Kidney epithelial cell (primary cell): ENCODE results near the gene CXCL17. TPM values are rescaled to one million over a fixed set of nuclear protein-coding genes. Genes with fewer than 3 reads are reported as not detected.
A peak's percentile ranks its signal among the peaks of the same experiment; 100 is the strongest.

Experiments used
- DNase-seq: peaks from one replicate; pipeline ENCODE4 v3.0.0-alpha.2; 2010; ENCODE audit warnings: low read depth
- H3K27me3 ChIP-seq: 2 replicates; pipeline ENCODE4 v1.6.0; 2011; ENCODE audit warnings: low read length; ENCODE audit not compliant: control insufficient read depth, insufficient read depth
- H3K36me3 ChIP-seq: 2 replicates; pipeline ENCODE4 v1.5.1; 2011; ENCODE audit warnings: low read length; ENCODE audit not compliant: control insufficient read depth, insufficient read depth
- H3K4me3 ChIP-seq: 2 replicates; pipeline ENCODE4 v1.5.1; 2011; ENCODE audit warnings: low read depth, mild to moderate bottlenecking, control low read depth, low read length
- CTCF ChIP-seq: IDR thresholded peaks from 2 replicates; pipeline ENCODE4 v1.5.1; 2011; ENCODE audit warnings: mild to moderate bottlenecking, moderate library complexity, low read length, control low read depth, inconsistent platforms; ENCODE audit not compliant: insufficient read depth, poor library complexity, severe bottlenecking
- total RNA-seq: library from RNA; depleted of rRNA; stranded (reverse); fragments of >200 nt; gene quantifications from 2 replicates; pipeline ENCODE4 v1.2.3, GENCODE V29; 2015

Gene CXCL17
- total RNA-seq, 1 donor from 2014 or later, result not detected

- Histone ChIP-seq H3K27me3 (peaks cover 4% of the 10 kb centered on the region), H3K36me3 (no peaks in the 10 kb centered on the region), H3K4me3 (no peak overlapping the region)
- TF ChIP-seq CTCF, result no peak
- no peak for DNase-seq
Measured at GRCh38 chr19:42443944-42444398, 1.2 kb upstream of the CXCL17 start.

GRCh38 chr19:42441049-42441445 is 1.7 kb downstream of the CXCL17 start:
- Histone ChIP-seq H3K27me3 (peaks cover 4% of the 10 kb centered on the region), H3K36me3 (no peaks in the 10 kb centered on the region), H3K4me3 (no peak overlapping the region)
- no peak for TF ChIP-seq CTCF
- no peak for DNase-seq

GRCh38 chr19:42440357-42441048 is 2.2 kb downstream of the CXCL17 start:
- Histone ChIP-seq H3K4me3 (no peak overlapping the region), H3K27me3 (peaks cover 4% of the 10 kb centered on the region), H3K36me3 (no peaks in the 10 kb centered on the region)
- DNase-seq, result no peak
- peak; percentile 93 for TF ChIP-seq CTCF

GRCh38 chr19:42436006-42436405 is 6.7 kb downstream of the CXCL17 start:
- Histone ChIP-seq H3K4me3 (no peak overlapping the region), H3K36me3 (no peaks in the 10 kb centered on the region), H3K27me3 (peaks cover 3% of the 10 kb centered on the region)
- no peak for TF ChIP-seq CTCF
- no peak for DNase-seq

GRCh38 chr19:42435316-42435715 is 7.4 kb downstream of the CXCL17 start:
- no peaks in the 10 kb centered on the region for H3K36me3 ChIP-seq
- no peaks in the 10 kb centered on the region for H3K27me3 ChIP-seq
- no peak overlapping the region for H3K4me3 ChIP-seq
- no peak for TF ChIP-seq CTCF
- DNase-seq, result no peak
